Measurements from ENCODE around the gene BNIP5. TPM values are rescaled to one million over a fixed set of nuclear protein-coding genes. Genes with fewer than 3 reads are reported as not detected.

BNIP5 gene
- total and polyA plus RNA-seq, 10 donors = 0.05 TPM; not detected in 9

DNA sequence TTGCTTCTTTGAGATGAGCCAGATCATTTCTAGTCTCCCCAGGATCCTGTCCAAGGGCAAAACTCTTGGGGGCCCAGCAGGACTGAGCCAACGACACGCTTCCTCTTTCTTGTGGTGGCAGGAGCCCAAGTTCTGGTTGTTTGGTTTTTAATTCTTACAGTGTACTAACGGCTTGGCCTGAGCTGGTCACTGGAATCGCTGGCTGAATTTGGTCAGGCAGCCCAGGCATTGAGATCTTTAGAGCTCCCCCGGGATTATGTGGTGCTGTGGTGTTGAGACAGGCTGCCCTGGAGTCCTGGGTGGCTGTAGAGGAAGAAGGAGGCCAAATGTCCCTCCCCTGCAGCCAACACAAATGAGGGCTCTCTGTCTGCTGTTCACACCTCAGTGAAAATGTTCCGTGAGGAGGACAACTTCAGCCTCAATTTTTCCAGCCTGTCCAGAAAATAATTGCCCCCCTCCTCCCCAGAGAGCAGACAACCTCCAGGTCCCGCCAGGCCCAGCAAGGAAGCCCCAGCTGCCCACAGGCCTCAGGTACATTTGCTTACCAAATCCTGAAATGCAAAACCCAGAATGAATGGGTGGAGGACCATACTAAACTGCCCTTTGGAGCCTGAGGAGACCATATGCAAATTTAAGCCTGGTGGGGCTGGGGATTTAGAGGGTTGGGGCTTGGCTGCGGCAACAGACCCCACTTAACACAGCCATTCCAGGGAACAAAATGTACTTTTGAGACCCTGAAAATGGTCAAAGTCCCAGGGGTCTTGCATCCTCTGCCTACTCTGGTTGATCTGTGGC is 23.6 kb downstream of the BNIP5 start:
- Histone ChIP-seq H3K4me3 (no peak overlapping the region), H3K27ac (no peak overlapping the region)
- WGBS, 5 donors = 31 to 47% (median 39%) methylated on average over 8 of the region's 8 CpGs

DNA sequence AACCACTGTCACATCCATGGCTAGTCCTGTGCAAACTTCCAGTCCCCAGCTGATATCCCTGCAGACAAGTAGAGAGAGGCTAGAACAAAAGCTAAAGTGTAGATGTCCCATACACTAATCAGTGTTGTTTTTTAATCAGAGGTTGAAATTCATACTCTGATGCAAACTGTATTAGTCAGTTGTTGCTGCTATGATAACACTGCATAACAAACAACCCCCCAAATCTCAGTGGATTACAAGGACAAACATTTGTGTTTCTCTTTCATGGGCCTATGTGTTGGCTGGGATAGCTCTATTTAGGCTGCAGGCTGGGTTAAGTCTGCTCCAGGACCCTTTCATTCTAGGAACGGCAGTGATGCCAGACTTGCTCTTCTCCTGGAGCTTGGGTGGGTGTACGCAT is 26.8 kb downstream of the BNIP5 start:
- no peaks in the 10 kb centered on the region for H3K9me3 ChIP-seq
- peaks cover 0 to 16% (median 12%) of the 10 kb centered on the region in 6 donors for H3K4me1 ChIP-seq
- H3K27me3 ChIP-seq (replicated peaks in 1 of 7) = no peaks in the 10 kb centered on the region
- intact Hi-C loops (cut with DNase I; ENCODE audit: low total_unique reads) = no loop called here
- H3K4me3 ChIP-seq = no peak overlapping the region
- peaks cover 0 to 43% (median 0%) of the 10 kb centered on the region in 6 donors for H3K36me3 ChIP-seq
- no peak for DNase-seq
- TF ChIP-seq, protein P1, sequence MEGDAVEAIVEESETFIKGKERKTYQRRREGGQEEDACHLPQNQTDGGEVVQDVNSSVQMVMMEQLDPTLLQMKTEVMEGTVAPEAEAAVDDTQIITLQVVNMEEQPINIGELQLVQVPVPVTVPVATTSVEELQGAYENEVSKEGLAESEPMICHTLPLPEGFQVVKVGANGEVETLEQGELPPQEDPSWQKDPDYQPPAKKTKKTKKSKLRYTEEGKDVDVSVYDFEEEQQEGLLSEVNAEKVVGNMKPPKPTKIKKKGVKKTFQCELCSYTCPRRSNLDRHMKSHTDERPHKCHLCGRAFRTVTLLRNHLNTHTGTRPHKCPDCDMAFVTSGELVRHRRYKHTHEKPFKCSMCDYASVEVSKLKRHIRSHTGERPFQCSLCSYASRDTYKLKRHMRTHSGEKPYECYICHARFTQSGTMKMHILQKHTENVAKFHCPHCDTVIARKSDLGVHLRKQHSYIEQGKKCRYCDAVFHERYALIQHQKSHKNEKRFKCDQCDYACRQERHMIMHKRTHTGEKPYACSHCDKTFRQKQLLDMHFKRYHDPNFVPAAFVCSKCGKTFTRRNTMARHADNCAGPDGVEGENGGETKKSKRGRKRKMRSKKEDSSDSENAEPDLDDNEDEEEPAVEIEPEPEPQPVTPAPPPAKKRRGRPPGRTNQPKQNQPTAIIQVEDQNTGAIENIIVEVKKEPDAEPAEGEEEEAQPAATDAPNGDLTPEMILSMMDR (IDR thresholded peaks at IDR 0.05 in 8 of 11, conservative IDR thresholded peaks at IDR 0.05 in 3 of 11) = no peak
- TF ChIP-seq POLR2AphosphoS5 (IDR thresholded peaks at IDR 0.05) (no peak), POLR2A (IDR thresholded peaks at IDR 0.05) (no peak)
- no peak overlapping the region for H3K27ac ChIP-seq
- WGBS, 5 donors = 85 to 98% (median 90%) methylated on average over 2 of the region's 2 CpGs

More for the DNA sequence above, 23.6 kb downstream of the BNIP5 start:
- intact Hi-C loops (cut with DNase I; ENCODE audit: low total_unique reads) = no loop called here
- TF ChIP-seq, protein P1 (IDR thresholded peaks at IDR 0.05 in 8 of 11, conservative IDR thresholded peaks at IDR 0.05 in 3 of 11) = no peak
- TF ChIP-seq POLR2AphosphoS5 (IDR thresholded peaks at IDR 0.05) = no peak
- TF ChIP-seq POLR2A (IDR thresholded peaks at IDR 0.05) = no peak
- DNase-seq = no peak
- H3K27me3 ChIP-seq (replicated peaks in 1 of 7) = no peaks in the 10 kb centered on the region
- no peaks in the 10 kb centered on the region for H3K9me3 ChIP-seq
- peaks cover 0 to 20% (median 0%) of the 10 kb centered on the region in 6 donors for H3K36me3 ChIP-seq
- peaks cover 0 to 16% (median 12%) of the 10 kb centered on the region in 6 donors for H3K4me1 ChIP-seq

DNA sequence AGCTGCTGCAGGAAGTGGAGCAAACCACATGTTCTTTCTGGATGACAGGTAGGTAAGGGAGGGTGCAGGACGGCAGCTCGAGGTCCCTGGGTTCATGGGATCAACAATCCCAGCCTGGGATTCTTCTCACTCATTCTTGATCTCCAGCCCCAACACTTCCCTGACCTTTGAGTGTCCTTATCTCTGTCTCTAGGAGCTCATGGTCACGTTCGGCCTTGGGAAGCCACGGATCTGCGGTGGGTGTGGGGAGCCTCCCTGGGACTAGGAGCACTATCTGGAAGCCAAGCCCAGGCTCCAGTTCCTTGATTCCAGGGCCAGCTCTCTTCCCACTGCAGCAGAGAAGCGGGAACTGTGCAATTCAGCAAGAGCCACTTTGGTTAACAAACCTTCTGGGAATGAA is 27.5 kb downstream of the BNIP5 start:
- Histone ChIP-seq H3K4me3 (no peak overlapping the region), H3K4me1 (peaks cover 0 to 16% (median 12%) of the 10 kb centered on the region in 6 donors), H3K9me3 (no peaks in the 10 kb centered on the region), H3K36me3 (peaks cover 0 to 45% (median 0%) of the 10 kb centered on the region in 6 donors), H3K27me3 (replicated peaks in 1 of 7) (no peaks in the 10 kb centered on the region), H3K27ac (no peak overlapping the region)
- TF ChIP-seq, protein P1 (IDR thresholded peaks at IDR 0.05 in 8 of 11, conservative IDR thresholded peaks at IDR 0.05 in 3 of 11) = no peak
- no peak for TF ChIP-seq POLR2AphosphoS5 (IDR thresholded peaks at IDR 0.05)
- no peak for TF ChIP-seq POLR2A (IDR thresholded peaks at IDR 0.05)
- DNase-seq = no peak
- intact Hi-C loops (cut with DNase I; ENCODE audit: low total_unique reads) = no loop called here
- 58 to 72% (median 65%) methylated on average over 7 of the region's 7 CpGs for WGBS, 5 donors

DNA sequence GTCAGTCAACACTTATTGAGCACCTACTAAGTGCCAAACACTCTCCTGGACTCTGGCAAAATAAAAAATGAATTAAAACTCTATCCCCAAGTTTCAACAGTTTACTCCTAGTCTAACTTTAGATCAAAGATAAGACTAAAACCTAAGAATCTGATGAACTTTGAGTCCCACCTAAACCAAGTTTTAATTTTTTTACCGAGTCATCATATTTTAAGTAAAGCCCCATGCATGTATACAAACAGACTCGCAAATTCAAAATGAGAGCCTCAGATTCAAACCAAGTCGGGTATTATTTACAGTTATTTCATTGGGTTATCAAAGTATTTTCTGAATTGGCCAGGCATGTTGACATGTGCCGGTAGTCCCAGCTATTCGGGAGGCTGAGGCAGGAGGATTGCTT is 28.2 kb downstream of the BNIP5 start:
- Histone ChIP-seq H3K27me3 (replicated peaks in 1 of 7) (no peaks in the 10 kb centered on the region), H3K4me1 (peaks cover 0 to 14% (median 12%) of the 10 kb centered on the region in 6 donors), H3K9me3 (no peaks in the 10 kb centered on the region), H3K27ac (no peak overlapping the region), H3K36me3 (peaks cover 0 to 52% (median 0%) of the 10 kb centered on the region in 6 donors), H3K4me3 (no peak overlapping the region)
- WGBS, 5 donors = 94 to 98% (median 96%) methylated on average over 5 of the region's 5 CpGs
- TF ChIP-seq POLR2AphosphoS5 (IDR thresholded peaks at IDR 0.05) = no peak
- TF ChIP-seq, protein P1 (IDR thresholded peaks at IDR 0.05 in 8 of 11, conservative IDR thresholded peaks at IDR 0.05 in 3 of 11) = no peak
- no peak for TF ChIP-seq POLR2A (IDR thresholded peaks at IDR 0.05)
- intact Hi-C loops (cut with DNase I; ENCODE audit: low total_unique reads) = no loop called here
- DNase-seq = no peak

Data from spleen (tissue), 11 donors.